ENCODE results near the gene POLE.

GRCh38 chr12:132731574-132731973 is 44.4 kb upstream of the POLE start:
- TF ChIP-seq ZNF75A (CRISPR knock-in tag; IDR thresholded peaks at IDR 0.05), result no peak
- no peak for TF ChIP-seq CHD2 (IDR thresholded peaks at IDR 0.05; ENCODE audit: low read depth, low read length)
- no peak for TF ChIP-seq EGR1 (conservative IDR thresholded peaks at IDR 0.05)
- TF ChIP-seq ZNF174 (CRISPR knock-in tag; IDR thresholded peaks at IDR 0.05), result no peak
- no peak for TF ChIP-seq TRIM25 (IDR thresholded peaks at IDR 0.05; ENCODE audit: borderline replicate concordance)
- TF ChIP-seq CTCF (IDR thresholded peaks at IDR 0.05 in 2 of 3, conservative IDR thresholded peaks at IDR 0.05 in 1 of 3; ENCODE audit: insufficient read depth in 2 of 3, low read depth in 1 of 3, low read length in 3 of 3), result no peak
- no peak for TF ChIP-seq POLR2A (conservative IDR thresholded peaks at IDR 0.05)
- no peak for TF ChIP-seq EZH2 (IDR thresholded peaks at IDR 0.05; ENCODE audit: borderline replicate concordance, low read depth, low read length)
- no peak for TF ChIP-seq ZNF274 (IDR thresholded peaks at IDR 0.05; ENCODE audit: borderline replicate concordance, low read depth, low read length)
- no peak for TF ChIP-seq BHLHE40 (IDR thresholded peaks at IDR 0.05; ENCODE audit: low read length)
